HUDEP-2 (cell line): ENCODE data around the gene TTC22.

Experiments
- DNase-seq, 76 experiments: peaks; one replicate each; lab custom pipeline; 2025; ENCODE audit not compliant: unreplicated experiment in 76 of 76; lab: John Stamatoyannopoulos, UW

The TTC22 gene

DNA sequence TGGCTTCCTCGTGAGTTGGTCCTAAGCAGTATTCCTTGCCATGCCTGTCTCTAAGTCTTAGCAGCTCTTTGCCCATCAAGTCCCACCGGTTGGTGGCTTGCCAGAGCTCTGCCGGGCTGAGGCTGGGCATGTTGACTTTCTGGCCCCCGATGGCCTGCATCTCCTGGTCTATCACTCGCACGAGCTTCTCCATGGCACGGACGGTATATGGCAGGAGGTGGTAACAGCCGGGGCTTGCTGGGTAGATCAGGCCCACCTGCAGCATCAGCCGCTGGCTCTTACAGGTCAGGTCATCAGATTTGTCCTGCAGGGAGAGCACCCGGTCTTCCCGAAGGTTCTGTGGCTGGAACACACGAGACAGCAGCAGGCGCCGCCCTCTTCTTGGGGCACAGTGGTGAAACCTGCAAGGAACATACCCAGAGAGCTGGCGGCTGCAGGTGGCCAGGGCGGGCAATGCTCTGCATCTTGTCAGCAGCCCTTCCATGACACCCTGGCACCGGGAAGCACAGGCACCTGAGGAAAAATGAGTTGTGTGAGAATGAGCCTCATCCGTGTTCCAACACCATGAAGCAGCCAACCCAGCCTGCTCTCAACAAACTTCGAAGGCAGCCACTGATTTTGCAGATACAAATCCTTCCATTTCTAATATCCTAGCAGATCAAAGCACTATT is 42.3 kb downstream of the TTC22 start:
- DNase-seq: no peak

DNA sequence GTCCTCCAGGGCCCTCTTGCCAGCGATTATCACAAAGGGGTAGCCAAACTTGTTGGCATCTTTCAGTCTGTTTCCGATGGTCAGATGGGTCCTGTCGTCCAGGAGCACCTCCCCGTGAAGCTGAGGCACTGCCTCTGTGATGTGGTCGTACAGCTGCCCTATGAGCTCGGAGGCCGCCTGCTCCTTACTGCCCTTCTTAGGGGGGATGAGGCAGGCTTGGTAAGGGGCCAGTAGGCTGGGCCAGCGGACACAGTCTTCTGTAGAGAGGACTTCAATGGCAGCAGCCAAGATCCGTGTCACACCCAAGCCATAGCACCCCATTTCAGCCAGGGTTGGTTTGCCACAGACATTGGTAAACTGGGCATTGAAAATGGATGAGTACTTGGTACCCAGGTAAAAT is 43.3 kb downstream of the TTC22 start:
- DNase-seq: no peak

DNA sequence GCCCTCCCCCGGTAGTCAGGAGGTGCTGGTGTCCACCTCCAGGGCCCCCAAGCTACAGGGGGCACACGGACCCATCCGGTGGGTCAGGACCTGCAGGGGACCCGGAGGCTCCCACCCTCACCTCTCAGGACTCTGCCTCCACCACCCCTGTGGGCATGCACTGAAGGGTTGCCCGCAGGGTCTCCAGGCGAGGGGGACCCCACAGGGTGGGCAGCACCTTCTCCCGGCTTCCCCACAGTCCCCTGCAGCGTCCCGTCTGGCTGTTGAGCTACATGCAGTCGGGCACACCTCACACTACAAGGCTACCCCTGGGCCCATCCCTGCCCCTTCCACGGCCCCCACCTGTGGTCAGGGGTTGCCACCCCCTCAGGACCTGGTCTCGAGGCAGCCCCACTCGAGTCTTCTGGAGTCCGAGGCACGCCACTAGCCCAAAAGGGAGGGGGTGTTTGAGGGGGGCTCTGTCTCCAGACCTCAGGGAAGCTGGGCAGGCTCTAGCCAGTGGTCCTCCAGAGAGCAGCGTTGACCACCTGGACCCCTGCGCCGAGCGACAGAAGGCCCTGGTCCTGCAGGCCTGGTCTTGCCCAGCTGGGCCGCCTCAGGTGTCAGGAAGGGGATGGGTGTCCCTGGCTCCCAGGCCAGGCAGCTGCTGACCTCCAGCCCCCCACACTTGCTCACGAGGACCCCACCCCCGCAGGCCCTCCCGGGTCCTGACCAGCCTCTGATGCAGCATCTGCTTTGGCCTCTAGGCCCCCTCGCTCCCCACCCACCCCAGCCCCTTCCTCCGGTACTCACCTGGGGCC is 46.4 kb downstream of the TTC22 start:
- DNase-seq: no peak

DNA sequence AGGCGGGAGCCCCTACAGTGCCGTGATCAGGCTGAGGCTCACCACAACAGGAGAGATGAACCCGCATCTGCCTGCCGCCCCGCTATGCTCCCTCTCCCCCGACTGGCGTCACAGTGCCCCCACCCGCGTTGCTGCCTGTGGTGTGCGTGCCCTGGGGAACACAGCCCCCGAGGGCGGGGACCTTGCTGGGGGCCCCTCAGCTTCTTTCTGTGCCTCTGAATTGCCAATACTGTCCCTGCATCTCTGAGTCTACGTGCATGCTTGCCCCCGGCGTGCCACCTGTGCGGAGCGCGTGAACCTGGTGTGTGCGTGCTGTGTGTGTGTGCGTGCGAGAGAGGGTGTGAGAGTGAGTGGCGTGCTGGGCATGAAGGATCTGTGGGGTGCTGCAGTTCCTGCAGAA is 47.1 kb downstream of the TTC22 start:
- no peak for DNase-seq

DNA sequence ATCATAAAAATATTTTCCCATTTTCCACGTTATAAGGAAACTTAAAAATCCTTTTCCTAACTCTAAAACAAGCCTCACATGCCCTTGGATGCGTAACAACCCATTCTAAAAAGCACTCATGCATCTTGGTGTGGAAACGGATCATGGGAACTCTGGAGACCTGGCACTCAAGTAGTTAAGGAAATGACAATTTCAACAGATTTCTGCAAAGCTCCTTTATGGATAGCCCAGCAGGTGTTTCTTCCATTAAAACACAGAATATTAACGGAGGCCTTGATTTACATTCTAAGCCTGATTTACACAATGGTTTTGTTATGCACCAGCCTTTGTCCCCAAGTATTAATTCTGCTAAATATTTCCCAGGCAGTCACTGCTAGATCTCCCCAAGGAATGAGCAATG is 49.7 kb downstream of the TTC22 start:
- no peak for DNase-seq

DNA sequence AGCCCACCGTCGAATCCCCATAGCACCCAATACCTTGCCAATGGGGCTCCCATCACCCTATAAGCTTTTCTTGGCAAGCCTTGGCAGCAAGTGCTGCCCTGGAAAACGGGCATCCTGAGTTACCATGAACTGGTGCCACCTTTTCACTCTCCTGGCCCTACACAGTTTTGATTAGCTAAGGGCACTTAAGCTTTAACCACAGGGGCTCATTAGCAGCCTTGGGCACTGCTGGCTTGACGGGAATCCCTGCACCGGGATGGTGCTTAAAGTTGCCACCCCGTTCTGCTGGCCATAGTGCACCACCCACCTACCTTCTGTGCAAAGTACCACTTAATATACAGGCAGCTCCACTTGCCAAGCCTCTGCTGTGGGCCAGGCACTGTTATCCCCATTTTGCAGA is 50.5 kb downstream of the TTC22 start:
- peak in 3 of 76 experiments; percentile 3 to 11 (median 4) for DNase-seq

DNA sequence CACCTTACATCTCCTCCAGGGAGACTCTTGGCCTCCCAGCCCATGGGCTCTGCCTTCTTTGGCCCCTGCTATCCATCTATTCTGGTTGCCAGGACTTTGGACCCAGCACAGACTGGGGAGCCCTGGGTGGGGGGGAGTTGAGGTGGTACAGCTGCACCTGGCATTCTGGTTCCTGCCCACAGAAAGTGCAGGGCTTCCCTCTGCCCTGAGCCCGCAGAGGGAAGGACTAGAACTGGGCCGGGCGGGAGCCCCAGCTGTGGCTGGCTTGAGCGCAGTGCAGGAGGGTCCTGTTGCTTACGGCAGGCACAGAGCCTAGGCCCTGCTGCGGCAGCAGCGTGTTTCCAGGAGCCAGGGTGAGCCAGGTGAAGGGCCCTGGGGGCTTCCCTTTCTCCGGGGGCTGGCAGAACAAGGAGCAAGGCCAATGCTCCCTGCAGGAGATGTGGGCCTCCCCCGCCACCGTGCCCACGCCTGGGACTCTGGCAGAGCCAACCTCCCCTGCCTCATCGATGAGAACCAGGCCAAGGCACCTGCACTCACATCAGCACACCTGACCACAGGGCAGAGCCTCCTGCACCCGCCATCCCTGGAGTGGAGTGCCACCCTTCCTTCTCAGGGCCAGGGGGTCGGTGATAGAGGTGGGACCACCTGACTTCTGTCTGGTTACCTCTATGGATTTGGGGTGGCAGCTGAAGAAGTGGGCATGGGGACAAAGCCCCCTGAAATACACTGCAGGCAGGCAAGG is 52.9 kb downstream of the TTC22 start:
- no peak for DNase-seq

DNA sequence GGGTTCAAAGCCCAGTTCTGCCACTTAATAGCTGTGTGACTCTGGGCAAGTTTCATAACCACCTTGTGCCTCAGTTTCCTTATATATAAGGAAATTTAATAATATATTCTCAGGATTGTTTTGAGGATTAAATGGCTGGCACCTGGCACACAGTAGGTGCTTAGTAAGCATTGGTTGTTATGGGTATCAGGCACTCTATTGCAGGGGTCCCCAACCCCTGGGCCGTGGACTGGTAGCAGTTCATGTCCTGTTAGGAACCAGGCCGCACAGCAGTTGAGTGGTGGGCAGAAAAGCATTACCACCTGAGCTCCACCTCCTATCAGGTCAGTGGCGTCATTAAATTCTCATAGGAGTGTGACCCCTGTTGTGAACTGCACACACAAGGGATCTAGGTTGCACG is 55.3 kb downstream of the TTC22 start:
- DNase-seq: no peak

DNA sequence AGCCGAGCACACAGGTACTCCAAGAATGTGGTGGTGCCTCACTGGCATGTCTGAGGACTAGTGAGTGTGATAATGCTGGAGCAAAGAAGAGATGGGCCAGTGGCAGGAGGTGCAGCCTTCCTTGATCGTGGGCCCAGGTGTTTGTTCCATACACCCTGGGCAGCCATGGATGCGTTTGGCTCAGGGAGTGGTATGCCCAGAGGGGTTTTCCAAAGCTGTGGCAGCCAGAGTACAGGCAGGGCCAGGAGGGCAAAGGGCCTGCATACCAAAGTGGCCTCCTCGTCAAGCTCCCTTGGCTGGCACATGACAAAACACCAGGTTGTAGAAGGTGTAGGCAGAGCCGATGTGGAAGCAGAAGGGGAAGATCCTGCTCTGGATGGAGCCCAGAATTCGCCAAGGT is 55.8 kb downstream of the TTC22 start:
- DNase-seq: no peak

DNA sequence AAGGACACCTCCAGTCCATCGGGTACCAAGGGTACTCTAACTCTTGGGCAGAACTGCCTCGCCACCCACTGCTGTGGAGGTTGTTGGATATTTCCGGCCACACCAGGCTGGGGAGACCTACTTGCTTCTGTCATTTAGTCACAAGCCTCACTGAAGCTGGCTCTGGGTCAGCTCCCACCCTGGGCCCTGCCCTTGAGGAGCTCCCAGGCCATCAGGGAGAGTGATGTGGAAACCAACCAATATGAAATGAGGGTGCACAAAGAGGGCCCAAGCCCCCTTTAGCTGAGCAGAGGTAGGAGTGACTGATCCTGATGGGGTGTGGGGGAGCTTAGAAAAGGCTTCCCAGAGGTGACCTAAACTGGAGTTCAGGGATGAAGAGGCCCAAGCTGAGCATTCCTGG is 56.4 kb downstream of the TTC22 start:
- DNase-seq: no peak

DNA sequence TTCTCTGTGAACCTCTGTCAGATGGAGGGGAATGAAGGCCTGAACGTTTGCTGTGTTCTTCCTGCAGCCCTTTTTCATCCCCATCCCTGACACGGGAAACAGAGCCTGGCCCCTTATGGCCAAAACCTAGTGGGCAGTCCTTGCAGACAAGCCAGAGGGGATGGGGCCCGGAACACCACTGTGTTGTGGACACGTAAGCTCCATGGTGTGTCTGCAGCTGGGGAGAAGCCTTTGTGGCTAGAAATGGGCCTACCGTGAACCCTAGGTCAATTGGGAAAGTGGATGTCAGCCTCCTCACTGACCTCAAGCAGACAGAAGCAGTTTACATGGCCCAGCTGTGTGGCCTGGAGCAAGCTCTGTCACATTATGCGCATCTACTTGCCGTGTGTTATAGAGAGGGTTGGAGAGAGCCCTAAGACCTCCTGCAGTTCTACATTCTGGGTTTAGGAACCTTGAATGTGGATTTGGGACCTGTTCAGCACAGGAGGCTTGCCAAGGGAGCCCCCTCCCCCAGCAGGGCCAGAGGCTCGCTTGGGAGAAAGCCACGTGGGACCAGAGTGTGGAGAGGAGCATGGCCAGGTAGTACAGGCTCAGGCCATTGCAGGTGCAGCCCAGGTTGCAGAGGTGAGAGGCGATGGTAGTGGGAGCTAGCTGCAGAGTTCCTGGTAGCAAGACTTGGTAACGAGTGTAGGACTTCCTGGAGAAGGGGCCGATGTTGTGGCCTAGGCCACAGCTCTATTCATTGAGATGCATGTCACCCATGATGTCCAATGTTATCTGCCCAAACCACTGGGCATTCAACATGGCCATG is 57.5 kb downstream of the TTC22 start:
- DNase-seq: no peak

DNA sequence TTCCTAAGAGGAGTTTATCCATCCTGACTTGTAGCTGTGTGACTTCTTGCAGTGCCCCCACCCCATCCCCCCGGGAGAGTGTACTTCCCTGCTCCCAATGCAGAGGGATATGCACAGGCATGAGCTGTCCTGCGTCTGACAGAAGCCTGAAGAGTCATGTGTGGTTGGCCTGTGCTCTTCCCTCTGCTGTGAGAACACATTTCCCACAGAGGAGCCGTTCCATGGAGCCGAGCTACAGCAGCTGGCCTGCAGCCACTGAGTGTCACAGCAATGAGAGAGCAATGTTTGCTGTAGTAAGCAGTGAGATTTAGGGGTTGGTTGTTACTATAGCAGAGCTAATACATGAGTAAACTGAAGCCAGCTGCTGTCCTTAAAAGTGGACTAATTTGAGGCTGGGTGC is 58.8 kb downstream of the TTC22 start:
- DNase-seq: no peak

DNA sequence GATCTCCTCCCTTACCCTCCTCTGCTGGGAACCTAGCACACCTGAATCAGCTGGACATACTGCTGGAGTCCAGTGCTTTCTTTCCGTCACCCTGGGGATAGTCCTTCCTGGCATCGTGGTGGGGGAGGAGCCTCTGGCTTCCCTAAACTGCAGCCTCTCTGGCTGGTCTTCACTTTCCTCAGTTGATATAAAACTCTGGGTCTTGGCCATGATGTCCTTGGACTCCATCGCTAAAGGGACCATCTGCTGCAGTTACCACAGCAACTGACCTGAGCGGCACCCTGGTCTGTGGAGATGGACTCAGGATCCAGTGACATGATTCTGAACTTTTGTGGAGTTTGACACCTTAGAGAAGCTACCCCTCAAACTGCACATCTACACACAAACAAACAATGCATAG is 59.6 kb downstream of the TTC22 start:
- DNase-seq: no peak

DNA sequence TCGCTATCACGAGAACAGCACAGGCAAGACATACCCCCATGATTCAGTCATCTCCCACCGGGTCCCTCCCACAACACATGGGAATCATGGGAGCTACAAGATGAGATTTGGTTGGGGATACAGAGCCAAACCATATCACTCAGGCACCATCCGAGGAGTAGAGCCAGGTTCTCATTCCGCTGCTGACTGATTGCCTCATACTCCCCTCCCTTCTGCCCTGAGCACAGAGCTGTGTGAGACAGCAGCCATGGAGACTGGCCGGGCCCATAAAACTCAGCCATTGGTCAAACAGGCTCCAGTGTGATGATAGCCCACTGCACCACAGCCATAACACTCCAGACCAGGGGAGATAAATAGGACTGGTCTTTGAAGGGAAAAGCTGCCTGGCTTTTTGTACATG is 62.9 kb downstream of the TTC22 start:
- no peak for DNase-seq

DNA sequence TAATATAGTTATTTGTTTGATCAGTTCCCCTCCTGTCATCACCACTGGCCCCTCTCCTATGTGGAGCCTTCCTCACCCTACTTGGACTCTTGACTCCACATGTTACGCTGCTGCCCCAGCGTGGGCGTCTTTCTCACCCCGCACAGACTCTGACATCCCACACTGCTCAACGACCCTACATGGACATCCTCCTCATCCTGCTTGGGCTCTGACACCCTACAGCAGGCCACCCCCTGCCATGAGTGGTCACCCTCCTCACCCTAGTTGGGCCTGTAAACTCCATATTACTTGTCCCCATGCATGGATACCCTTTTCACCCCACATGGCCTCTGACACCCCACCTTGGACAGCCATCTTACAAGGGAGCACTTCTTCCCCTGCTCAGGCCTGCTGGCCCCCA is 64.4 kb downstream of the TTC22 start:
- no peak for DNase-seq
